GM12865 (cell line): Measurements from ENCODE around the gene B4GALT2.

Experiments used
- DNase-seq: peaks from one replicate; pipeline ENCODE4 v3.0.0; 2010; ENCODE audit warnings: low read depth
- H3K4me3 ChIP-seq: 2 replicates; pipeline ENCODE4 v1.5.1; 2011; ENCODE audit warnings: mild to moderate bottlenecking, low read depth, low read length, control low read depth
- TF ChIP-seq, protein P1 (sequence below): IDR thresholded peaks from 2 replicates; pipeline ENCODE4 v1.5.1; 2011; ENCODE audit warnings: low read length, control low read depth, low read depth, inconsistent platforms; ENCODE audit not compliant: insufficient read depth; ENCODE audit errors: missing control alignments

B4GALT2 gene

DNA sequence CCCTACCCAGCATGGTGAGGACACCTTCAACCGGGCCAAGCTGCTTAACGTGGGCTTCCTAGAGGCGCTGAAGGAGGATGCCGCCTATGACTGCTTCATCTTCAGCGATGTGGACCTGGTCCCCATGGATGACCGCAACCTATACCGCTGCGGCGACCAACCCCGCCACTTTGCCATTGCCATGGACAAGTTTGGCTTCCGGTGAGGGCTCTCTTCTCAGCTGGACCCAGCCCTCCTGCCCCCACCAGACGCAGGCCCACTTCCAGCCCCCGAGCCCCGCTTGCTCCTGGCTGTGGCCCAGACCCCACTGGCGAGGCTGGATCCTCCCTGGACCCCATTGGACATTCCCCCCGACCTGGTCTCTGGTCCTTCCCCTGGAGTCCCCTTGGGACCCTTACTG is 5.8 kb downstream of the B4GALT2 start:
- no peak for DNase-seq
- H3K4me3 ChIP-seq = no peak overlapping the region
- TF ChIP-seq, protein P1, sequence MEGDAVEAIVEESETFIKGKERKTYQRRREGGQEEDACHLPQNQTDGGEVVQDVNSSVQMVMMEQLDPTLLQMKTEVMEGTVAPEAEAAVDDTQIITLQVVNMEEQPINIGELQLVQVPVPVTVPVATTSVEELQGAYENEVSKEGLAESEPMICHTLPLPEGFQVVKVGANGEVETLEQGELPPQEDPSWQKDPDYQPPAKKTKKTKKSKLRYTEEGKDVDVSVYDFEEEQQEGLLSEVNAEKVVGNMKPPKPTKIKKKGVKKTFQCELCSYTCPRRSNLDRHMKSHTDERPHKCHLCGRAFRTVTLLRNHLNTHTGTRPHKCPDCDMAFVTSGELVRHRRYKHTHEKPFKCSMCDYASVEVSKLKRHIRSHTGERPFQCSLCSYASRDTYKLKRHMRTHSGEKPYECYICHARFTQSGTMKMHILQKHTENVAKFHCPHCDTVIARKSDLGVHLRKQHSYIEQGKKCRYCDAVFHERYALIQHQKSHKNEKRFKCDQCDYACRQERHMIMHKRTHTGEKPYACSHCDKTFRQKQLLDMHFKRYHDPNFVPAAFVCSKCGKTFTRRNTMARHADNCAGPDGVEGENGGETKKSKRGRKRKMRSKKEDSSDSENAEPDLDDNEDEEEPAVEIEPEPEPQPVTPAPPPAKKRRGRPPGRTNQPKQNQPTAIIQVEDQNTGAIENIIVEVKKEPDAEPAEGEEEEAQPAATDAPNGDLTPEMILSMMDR = no peak

DNA sequence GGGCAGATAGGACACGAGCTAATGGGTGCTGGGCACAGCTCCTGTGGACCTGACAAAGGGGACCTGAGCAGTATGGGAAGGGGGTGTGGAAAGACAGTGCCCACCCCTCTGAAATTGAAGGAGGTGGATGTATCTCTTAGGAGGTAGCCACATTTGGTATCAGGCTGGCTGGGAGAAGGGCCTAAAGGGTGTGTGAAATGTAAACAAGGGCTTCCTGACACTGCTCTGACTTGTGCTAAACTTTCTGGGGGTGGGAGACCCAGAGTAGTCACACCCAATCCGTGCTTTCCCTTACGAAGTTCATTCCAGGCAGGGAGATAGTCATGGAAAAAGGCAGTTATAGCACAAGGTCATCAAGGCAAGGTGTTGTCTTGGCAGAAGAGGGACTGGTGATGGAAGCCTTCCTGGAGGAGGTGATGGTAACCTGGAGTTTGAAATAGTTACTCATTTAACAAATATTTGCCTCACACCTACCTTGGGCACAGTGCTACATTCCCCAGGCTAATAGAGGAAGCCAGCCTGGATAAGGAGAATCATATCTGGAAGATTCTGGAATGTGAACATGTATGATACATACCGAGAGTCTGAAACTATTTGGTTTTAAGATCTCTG is 7.1 kb downstream of the B4GALT2 start:
- no peak overlapping the region for H3K4me3 ChIP-seq
- TF ChIP-seq, protein P1 = no peak
- no peak for DNase-seq

DNA sequence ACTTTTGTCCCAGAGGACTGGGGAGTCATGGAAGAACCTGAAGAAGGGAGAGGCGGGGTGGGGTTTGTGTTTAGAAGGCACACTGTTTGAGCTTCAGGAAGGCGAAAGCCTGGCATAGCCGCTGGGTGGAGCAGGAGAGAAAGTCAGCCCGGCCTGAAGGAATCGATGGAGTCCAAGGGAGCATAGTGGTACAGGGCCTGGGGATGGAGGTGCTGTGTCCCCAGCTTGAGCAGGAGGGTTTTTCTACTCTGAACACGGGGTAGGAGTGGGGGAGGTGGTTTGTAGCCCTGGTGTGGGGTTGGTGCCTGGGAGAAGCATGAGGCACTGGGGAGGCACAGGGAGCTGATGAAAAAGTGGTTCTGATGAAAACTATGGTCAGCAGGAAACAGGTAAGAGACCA is 7.7 kb downstream of the B4GALT2 start:
- DNase-seq = no peak
- no peak overlapping the region for H3K4me3 ChIP-seq
- TF ChIP-seq, protein P1 = no peak

DNA sequence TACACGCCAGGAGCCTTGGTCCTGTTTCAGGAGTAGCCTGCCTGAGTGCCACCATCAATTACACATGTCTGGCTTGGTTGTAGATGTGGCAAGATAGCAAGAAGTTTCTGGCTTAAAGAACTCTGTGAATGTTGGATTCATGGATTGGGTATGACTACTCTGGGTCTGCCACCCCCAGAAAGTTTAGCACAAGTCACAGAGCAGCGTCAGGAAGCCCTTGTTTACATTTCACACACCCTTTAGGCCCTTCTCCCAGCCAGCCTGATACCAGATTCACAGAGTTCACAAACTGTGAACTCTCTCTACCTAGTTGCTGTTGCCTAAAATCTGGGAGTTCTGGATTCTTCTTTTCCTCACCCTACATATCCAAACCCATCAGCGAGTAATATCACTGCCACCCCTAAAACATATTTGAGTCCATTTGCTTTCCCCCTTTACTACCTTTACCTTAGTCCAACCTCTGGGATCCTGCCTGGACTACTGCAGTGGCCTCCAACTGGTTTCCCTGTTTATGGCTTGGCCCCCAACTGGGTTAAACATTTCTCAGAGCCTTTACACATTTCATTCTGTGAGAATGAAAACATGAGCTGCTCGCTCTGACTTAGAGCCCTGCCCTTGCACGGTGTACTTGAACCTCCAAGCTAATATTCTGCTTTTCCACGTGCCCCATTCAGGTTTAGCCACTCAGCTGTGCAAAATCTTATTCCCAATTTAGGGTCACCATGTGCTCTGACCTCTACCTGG is 8.3 kb downstream of the B4GALT2 start:
- H3K4me3 ChIP-seq = no peak overlapping the region
- TF ChIP-seq, protein P1 = no peak
- DNase-seq = no peak

DNA sequence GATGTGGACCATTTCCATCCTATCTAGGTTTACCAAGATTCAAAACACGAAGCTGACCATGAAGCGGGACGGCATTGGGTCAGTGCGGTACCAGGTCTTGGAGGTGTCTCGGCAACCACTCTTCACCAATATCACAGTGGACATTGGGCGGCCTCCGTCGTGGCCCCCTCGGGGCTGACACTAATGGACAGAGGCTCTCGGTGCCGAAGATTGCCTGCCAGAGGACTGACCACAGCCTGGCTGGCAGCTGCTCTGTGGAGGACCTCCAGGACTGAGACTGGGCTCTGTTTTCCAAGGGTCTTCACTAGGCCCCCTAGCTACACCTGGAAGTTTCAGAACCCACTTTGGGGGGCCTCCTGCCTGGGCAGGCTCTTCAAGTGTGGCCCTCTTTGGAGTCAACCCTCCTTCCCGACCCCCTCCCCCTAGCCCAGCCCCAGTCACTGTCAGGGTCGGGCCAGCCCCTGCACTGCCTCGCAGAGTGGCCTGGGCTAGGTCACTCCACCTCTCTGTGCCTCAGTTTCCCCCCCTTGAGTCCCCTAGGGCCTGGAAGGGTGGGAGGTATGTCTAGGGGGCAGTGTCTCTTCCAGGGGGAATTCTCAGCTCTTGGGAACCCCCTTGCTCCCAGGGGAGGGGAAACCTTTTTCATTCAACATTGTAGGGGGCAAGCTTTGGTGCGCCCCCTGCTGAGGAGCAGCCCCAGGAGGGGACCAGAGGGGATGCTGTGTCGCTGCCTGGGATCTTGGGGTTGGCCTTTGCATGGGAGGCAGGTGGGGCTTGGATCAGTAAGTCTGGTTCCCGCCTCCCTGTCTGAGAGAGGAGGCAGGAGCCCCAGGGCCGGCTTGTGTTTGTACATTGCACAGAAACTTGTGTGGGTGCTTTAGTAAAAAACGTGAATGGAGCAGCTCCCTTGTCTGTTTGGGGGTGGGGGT is 11.5 kb downstream of the B4GALT2 start:
- TF ChIP-seq, protein P1 = no peak
- DNase-seq = no peak
- H3K4me3 ChIP-seq = peak overlapping the region; percentile 62

DNA sequence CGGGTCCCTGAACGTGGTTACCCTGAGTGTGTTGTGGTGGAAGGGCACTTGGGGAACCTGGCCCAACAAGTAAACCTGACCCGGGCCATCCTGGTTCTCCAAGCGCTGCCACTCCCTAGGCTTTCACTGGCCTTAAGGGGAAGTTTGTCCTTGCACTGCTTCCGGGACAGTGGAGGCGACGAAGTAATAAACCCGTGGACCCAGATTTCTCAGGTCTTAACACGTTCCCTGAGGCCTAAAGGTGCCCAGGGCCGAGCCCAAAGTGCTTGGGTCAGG is 12.1 kb downstream of the B4GALT2 start:
- DNase-seq = no peak

More for the DNA sequence above, 12.1 kb downstream of the B4GALT2 start:
- H3K4me3 ChIP-seq = peak overlapping the region; percentile 62
- TF ChIP-seq, protein P1 = no peak
